GM12864 (cell line): Measurements from ENCODE around the gene MYLIP.

ENCODE experiments used
- DNase-seq: peaks from one replicate; pipeline ENCODE4 v3.0.0-alpha.2; 2011; ENCODE audit warnings: low read depth
- H3K4me3 ChIP-seq: 2 replicates; pipeline ENCODE4 v1.5.1; 2011; ENCODE audit warnings: mild to moderate bottlenecking, low read depth, low read length, control low read depth
- CTCF ChIP-seq: IDR thresholded peaks from 2 replicates; pipeline ENCODE4 v1.5.1; 2011; ENCODE audit warnings: low read depth, mild to moderate bottlenecking, moderate library complexity, low read length, control low read depth, inconsistent platforms; ENCODE audit errors: missing control alignments

The MYLIP gene

GRCh38 chr6:16177881-16178280 lies 49.0 kb downstream of the MYLIP start:
- TF ChIP-seq CTCF: no peak
- no peak for DNase-seq
- H3K4me3 ChIP-seq: no peak overlapping the region

- no peak for TF ChIP-seq CTCF
- H3K4me3 ChIP-seq: no peak overlapping the region
- no peak for DNase-seq
These were observed 49.5 kb downstream of the MYLIP start for GRCh38 chr6:16178351-16178750.

GRCh38 chr6:16179063-16179462 lies 50.2 kb downstream of the MYLIP start:
- no peak for TF ChIP-seq CTCF
- no peak for DNase-seq

GRCh38 chr6:16179970-16180431 lies 51.1 kb downstream of the MYLIP start:
- no peak overlapping the region for H3K4me3 ChIP-seq
- no peak for TF ChIP-seq CTCF
- no peak for DNase-seq

More at GRCh38 chr6:16179063-16179462, 50.2 kb downstream of the MYLIP start:
- H3K4me3 ChIP-seq: no peak overlapping the region

- no peak for DNase-seq
- no peak for TF ChIP-seq CTCF
- H3K4me3 ChIP-seq: no peak overlapping the region
These were observed 52.0 kb downstream of the MYLIP start for GRCh38 chr6:16180696-16181438.

- no peak for DNase-seq
- no peak overlapping the region for H3K4me3 ChIP-seq
- no peak for TF ChIP-seq CTCF
These were observed 52.8 kb downstream of the MYLIP start for GRCh38 chr6:16181439-16182297.
